H1 (cell line): ENCODE measurements around the gene FANCE. TPM values are rescaled to one million over a fixed set of nuclear protein-coding genes. Genes with fewer than 3 reads are reported as not detected.

Experiments used
- CTCF ChIA-PET: fragments of 300-600 bp; sonication (Branson Sonifier 250); formaldehyde crosslinking; loops from one replicate; lab custom pipeline; 2021; ENCODE audit not compliant: partially characterized antibody; lab: Charles Lee
- POLR2A ChIA-PET: fragments of 300-600 bp; sonication (Branson Sonifier 250); formaldehyde crosslinking; loops from one replicate; lab custom pipeline; 2021; ENCODE audit warnings: inconsistent platforms; ENCODE audit not compliant: partially characterized antibody; lab: Charles Lee
- DNase-seq, 2 experiments: peaks; one replicate each; pipeline versions ENCODE4 v3.0.0 to v3.0.0-alpha.2; 2010 to 2022; ENCODE audit warnings: low spot score in 2 of 2, low read depth in 1 of 2, mixed read lengths in 1 of 2
- FAIRE-seq: peaks from 2 replicates; lab custom pipeline; 2011; peaks lifted over from hg19 to GRCh38; lab: Jason Lieb, UNC
- H2AFZ ChIP-seq: 2 replicates; pipeline ENCODE4 v1.8.1; 2012; ENCODE audit warnings: low read length, inconsistent platforms
- H2AK5ac ChIP-seq: 2 replicates; pipeline ENCODE4 v1.6.1; 2013; ENCODE audit warnings: low read depth, low read length
- H2BK120ac ChIP-seq: replicated peaks from 2 replicates; pipeline ENCODE3; 2013; ENCODE audit warnings: low read depth, low read length, inconsistent platforms
- H2BK12ac ChIP-seq: 2 replicates; pipeline ENCODE4 v1.6.1; 2013; ENCODE audit warnings: low read depth, low read length
- H2BK15ac ChIP-seq: 2 replicates; pipeline ENCODE4 v1.6.1; 2013; ENCODE audit warnings: low read length
- H2BK20ac ChIP-seq: 2 replicates; pipeline ENCODE4 v1.6.1; 2013; ENCODE audit warnings: low read length
- H2BK5ac ChIP-seq: 2 replicates; pipeline ENCODE4 v1.6.1; 2013; ENCODE audit warnings: low read depth, low read length
- H3K14ac ChIP-seq: 2 replicates; pipeline ENCODE4 v1.6.1; 2013; ENCODE audit warnings: inconsistent platforms; ENCODE audit not compliant: insufficient read length
- H3K18ac ChIP-seq: 2 replicates; pipeline ENCODE4 v1.6.1; 2013; ENCODE audit warnings: low read length; ENCODE audit errors: extremely low read depth
- H3K23ac ChIP-seq: 2 replicates; pipeline ENCODE4 v1.6.1; 2013; ENCODE audit warnings: inconsistent platforms; ENCODE audit not compliant: insufficient read length
- H3K23me2 ChIP-seq: 2 replicates; pipeline ENCODE4 v1.6.1; 2013; ENCODE audit warnings: low read depth, low read length
- H3K27ac ChIP-seq: 2 replicates; pipeline ENCODE4 v1.6.1; 2011; ENCODE audit warnings: low read depth, low read length, inconsistent platforms
- H3K27me3 ChIP-seq, 4 experiments: replicated peaks in 1 of 4; 1 replicate in 1 of 4; 2 replicates in 3 of 4; pipeline versions ENCODE4 v1.6.1 to v1.8.1; 2011 to 2013; ENCODE audit warnings: low read length in 3 of 4, mild to moderate bottlenecking in 3 of 4, inconsistent platforms in 2 of 4, mixed read lengths in 2 of 4, moderate library complexity in 1 of 4; ENCODE audit not compliant: control insufficient read depth in 3 of 4, insufficient read depth in 3 of 4; ENCODE audit errors: extremely low read depth in 1 of 4
- H3K36me3 ChIP-seq, 4 experiments: 2 replicates each; pipeline versions ENCODE4 v1.6.1 to v1.8.1; 2011 to 2013; ENCODE audit warnings: mild to moderate bottlenecking in 4 of 4, low read length in 3 of 4, moderate library complexity in 2 of 4, control low read depth in 1 of 4, inconsistent platforms in 1 of 4; ENCODE audit not compliant: insufficient read depth in 4 of 4, control insufficient read depth in 2 of 4
- H3K4ac ChIP-seq: replicated peaks from 2 replicates; pipeline ENCODE3; 2013; ENCODE audit warnings: low read length, low read depth, mixed read lengths, inconsistent platforms; ENCODE audit not compliant: insufficient read length
- H3K4me1 ChIP-seq, 4 experiments: replicated peaks in 1 of 4; 1 replicate in 1 of 4; 2 replicates in 3 of 4; pipeline versions ENCODE4 v1.6.1 to v1.8.1; 2011 to 2013; ENCODE audit warnings: low read length in 3 of 4, inconsistent platforms in 2 of 4, mixed read lengths in 1 of 4; ENCODE audit not compliant: insufficient read depth in 4 of 4, control insufficient read depth in 3 of 4
- H3K4me2 ChIP-seq, 2 experiments: 2 replicates each; pipeline versions ENCODE4 v1.6.1 to v1.8.1; 2011 to 2013; ENCODE audit warnings: low read depth in 2 of 2, low read length in 2 of 2, control low read depth in 1 of 2, inconsistent platforms in 1 of 2, mild to moderate bottlenecking in 1 of 2; ENCODE audit not compliant: insufficient read depth in 1 of 2
- H3K4me3 ChIP-seq, 4 experiments: fragments of 200-600, 300-600 bp in 1 of 4; sonication (generic), shearing (Covaris generic), sonication (Bioruptor Twin) in 1 of 4; 2 replicates each; pipeline versions ENCODE4 v1.5.1 to v1.8.1; 2011 to 2016; ENCODE audit warnings: low read length in 4 of 4, low read depth in 3 of 4, control low read depth in 2 of 4, inconsistent platforms in 2 of 4, mild to moderate bottlenecking in 2 of 4, mixed read lengths in 1 of 4, moderate library complexity in 1 of 4; ENCODE audit not compliant: insufficient read depth in 2 of 4; ENCODE audit errors: extremely low read depth in 1 of 4
- H3K56ac ChIP-seq: replicated peaks from 2 replicates; pipeline ENCODE3; 2013; ENCODE audit warnings: low read depth, mild to moderate bottlenecking, mixed read lengths, low read length, inconsistent platforms; ENCODE audit not compliant: insufficient read length
- H3K79me1 ChIP-seq: 2 replicates; pipeline ENCODE4 v1.6.1; 2013; ENCODE audit warnings: low read depth, low read length, control low read depth
- H3K79me2 ChIP-seq, 2 experiments: 2 replicates each; pipeline versions ENCODE4 v1.6.1 to v1.8.1; 2012 to 2013; ENCODE audit warnings: low read length in 2 of 2, mild to moderate bottlenecking in 2 of 2, inconsistent platforms in 1 of 2; ENCODE audit not compliant: insufficient read depth in 2 of 2, control insufficient read depth in 1 of 2
- H3K9ac ChIP-seq, 4 experiments: replicated peaks in 1 of 4; 1 replicate in 1 of 4; 2 replicates in 3 of 4; pipeline versions ENCODE4 v1.6.1 to v1.8.1; 2011 to 2013; ENCODE audit warnings: low read depth in 3 of 4, low read length in 3 of 4, control low read depth in 2 of 4, mild to moderate bottlenecking in 2 of 4, moderate library complexity in 2 of 4, inconsistent platforms in 1 of 4; ENCODE audit errors: extremely low read depth in 1 of 4
- H3K9me3 ChIP-seq, 2 experiments: 2 replicates each; pipeline versions ENCODE4 v1.6.1 to v1.8.1; 2012 to 2013; ENCODE audit warnings: mild to moderate bottlenecking in 2 of 2, moderate library complexity in 2 of 2, control low read depth in 1 of 2, inconsistent platforms in 1 of 2, low read depth in 1 of 2, low read length in 1 of 2, mixed read lengths in 1 of 2; ENCODE audit not compliant: insufficient read depth in 2 of 2
- H4K20me1 ChIP-seq, 2 experiments: replicated peaks in 1 of 2; 2 replicates each; pipeline versions ENCODE3 to v1.8.1; 2011 to 2013; ENCODE audit warnings: inconsistent platforms in 2 of 2, low read length in 2 of 2, mild to moderate bottlenecking in 1 of 2; ENCODE audit not compliant: insufficient read depth in 2 of 2, control insufficient read depth in 1 of 2
- H4K5ac ChIP-seq: 2 replicates; pipeline ENCODE4 v1.6.1; 2013; ENCODE audit warnings: low read length, low read depth, mixed read lengths, inconsistent platforms; ENCODE audit not compliant: insufficient read length
- H4K8ac ChIP-seq: 2 replicates; pipeline ENCODE4 v1.8.0; 2013; ENCODE audit warnings: mild to moderate bottlenecking, moderate library complexity, low read length, inconsistent platforms; ENCODE audit not compliant: insufficient read depth; ENCODE audit errors: extremely low read depth
- H4K91ac ChIP-seq: replicated peaks from 2 replicates; pipeline ENCODE3; 2013; ENCODE audit warnings: low read length, mixed read lengths, inconsistent platforms; ENCODE audit not compliant: insufficient read length
- ASH2L ChIP-seq: fragments of 200-600, 300-600 bp; sonication (generic); IDR thresholded peaks from one replicate; pipeline ENCODE4 v1.7.1; 2017; ENCODE audit warnings: low read length
- EGR1 ChIP-seq: IDR thresholded peaks from 2 replicates; pipeline ENCODE4 v1.6.1; 2011; ENCODE audit warnings: low read depth, low read length, borderline replicate concordance
- KDM5A ChIP-seq: fragments of 200-600 bp; IDR thresholded peaks from 2 replicates; pipeline ENCODE4 v1.7.1; 2012; ENCODE audit warnings: mild to moderate bottlenecking, low read length, inconsistent platforms, mixed read lengths
- PHF8 ChIP-seq: fragments of 200-600 bp; sonication (generic); conservative IDR thresholded peaks from 2 replicates; pipeline ENCODE4 v1.7.1; 2012; ENCODE audit warnings: low read depth, mild to moderate bottlenecking, inconsistent platforms, low read length, moderate library complexity
- POLR2A ChIP-seq, 2 experiments: IDR thresholded peaks; 1 replicate in 1 of 2; 2 replicates in 1 of 2; pipeline ENCODE4 v1.6.1; 2011; ENCODE audit warnings: low read depth in 2 of 2, low read length in 2 of 2, mild to moderate bottlenecking in 2 of 2; ENCODE audit errors: control extremely low read depth in 1 of 2
- POLR2AphosphoS5 ChIP-seq: IDR thresholded peaks from 2 replicates; pipeline ENCODE4 v1.6.1; 2011; ENCODE audit warnings: low read depth, low read length
- SAP30 ChIP-seq: fragments of 300-600 bp; sonication (generic); IDR thresholded peaks from 2 replicates; pipeline ENCODE4 v1.7.1; 2012; ENCODE audit warnings: low read length, moderate library complexity, mild to moderate bottlenecking, inconsistent platforms; ENCODE audit not compliant: insufficient read depth, insufficient replicate concordance
- SIRT6 ChIP-seq: IDR thresholded peaks from one replicate; pipeline ENCODE4 v1.7.1; 2012; ENCODE audit warnings: low read length, inconsistent platforms
- TAF7 ChIP-seq: optimal IDR thresholded peaks from 2 replicates; pipeline ENCODE3; 2011; ENCODE audit warnings: low read depth, mild to moderate bottlenecking, inconsistent platforms, low read length, moderate library complexity, borderline replicate concordance
- TBP ChIP-seq: IDR thresholded peaks from 2 replicates; pipeline ENCODE4 v1.6.1; 2011; ENCODE audit warnings: low read depth, low read length, improper control_type of control experiment
- TEAD4 ChIP-seq: IDR thresholded peaks from 2 replicates; pipeline ENCODE4 v1.6.1; 2012; ENCODE audit warnings: low read depth, low read length, inconsistent platforms, mixed read lengths
- USF2 ChIP-seq: IDR thresholded peaks from 2 replicates; pipeline ENCODE4 v1.6.1; 2011; ENCODE audit warnings: low read length, improper control_type of control experiment
- WGBS, 2 experiments: shearing (Covaris generic) in 1 of 2; methylation state at CpG; one replicate each; pipeline versions ENCODE4 v1.1.6 to v1.1.7; 2013 to 2015; ENCODE audit warnings: low lambda C conversion rate in 2 of 2, mixed read lengths in 2 of 2, inconsistent platforms in 1 of 2, low coverage in 1 of 2, missing lambda C conversion rate in 1 of 2; ENCODE audit not compliant: insufficient replicate concordance in 2 of 2, insufficient coverage in 1 of 2, insufficient read length in 1 of 2; ENCODE audit errors: extremely low coverage in 1 of 2, missing lambda C conversion rate in 1 of 2; 5-methylcytosine and 5-hydroxymethylcytosine counted together
- polyA plus RNA-seq, 7 experiments: library from polyadenylated mRNA; depleted of rRNA in 3 of 7; stranded (reverse) in 5 of 7; unstranded in 2 of 7; fragments of >200 nt in 5 of 7; fragments of 200-250 nt in 2 of 7; gene quantifications; 1 replicate in 5 of 7; 2 replicates in 1 of 7; 4 replicates in 1 of 7; pipeline versions ENCODE4 v1.2.1 to v1.2.3, GENCODE V29; 2011 to 2013; ENCODE audit warnings: missing spikeins in 2 of 7, mixed read lengths in 2 of 7
- total RNA-seq: library from RNA; stranded (reverse); fragmentation: NEBNext Ultra II Directional; extraction: Animal tissue kit (Norgen Biotek cat#: 25700); gene quantifications from 2 replicates; pipeline ENCODE4 v1.2.1, GENCODE V29; 2021

The FANCE gene
- total and polyA plus RNA-seq, 2 of the 8 experiments (the other 6 are each of a cell fraction or from before 2014, with no cell fraction given): 16.1 to 17.0 TPM

- Histone ChIP-seq H2BK120ac (no peak overlapping the region), H3K4me3 (no peak overlapping the region), H3K27ac (no peak overlapping the region), H3K79me2 (no peaks in the 10 kb centered on the region), H3K4me1 (peaks cover 0 to 25% (median 17%) of the 10 kb centered on the region in 4 experiments; a peak in 6 of 7 replicates), H2BK15ac (no peak overlapping the region), H4K20me1 (no peaks in the 10 kb centered on the region), H3K23me2 (no peaks in the 10 kb centered on the region; the same call in 1 of the 2 replicates), H2BK5ac (no peak overlapping the region), H3K4me2 (no peak overlapping the region), H4K8ac (no peak overlapping the region), H3K14ac (no peak overlapping the region), H4K5ac (no peak overlapping the region), H2AFZ (no peak overlapping the region), H3K18ac (no peak overlapping the region), H4K91ac (no peak overlapping the region), H3K56ac (no peak overlapping the region), H3K23ac (no peak overlapping the region), H3K27me3 (peaks cover 0 to 14% (median 6%) of the 10 kb centered on the region in 4 experiments; a peak in 5 of 7 replicates), H3K79me1 (no peaks in the 10 kb centered on the region), H2BK12ac (no peak overlapping the region), H2BK20ac (no peak overlapping the region), H3K9ac (no peak overlapping the region)
- DNase-seq: no peak
- ChIA-PET POLR2A (interaction anchor here (0.9 to 1.6 kb wide), 4 partner anchors 17 to 48 kb away, joined by 3 to 7 read pairs (median 4); partner anchors contain the start of gene RPL10A), CTCF (interaction anchor here (0.5 to 32.2 kb wide), 7 partner anchors 8 to 1105 kb away, joined by 3 to 521 read pairs (median 5); no protein-coding TSS in a partner anchor)
- 81% methylated on average over 4 of the region's 4 CpGs; no CpG with 5 or more reads in 1 of the 2 experiments for WGBS, 2 experiments
- no peak for FAIRE-seq
- TF ChIP-seq PHF8 (no peak), SIRT6 (no peak), KDM5A (no peak), POLR2A (IDR thresholded peaks at IDR 0.05; ENCODE audit: control extremely low read depth in 1 of 2, low read depth in 2 of 2, low read length in 2 of 2) (no peak), EGR1 (no peak), SAP30 (no peak), POLR2AphosphoS5 (no peak), TAF7 (no peak), TBP (no peak), ASH2L (no peak), TEAD4 (no peak), USF2 (no peak)
- TF ChIP-seq, all 59 proteins: peak for 0
- Histone ChIP-seq H3K4ac (no peak overlapping the region), H2AK5ac (0 out of 2 replicates have a peak overlapping the region, but pooled peaks have one; percentile 39), H3K36me3 (no peaks in the 10 kb centered on the region), H3K9me3 (no peaks in the 10 kb centered on the region)
Observed at GRCh38 chr6:35514587-35514986, 62.4 kb downstream of the FANCE start.
